ENCODE results near the gene CTCFL.
A peak's percentile ranks its signal among the peaks of the same experiment; 100 is the strongest.
"Not testable (repeated sequence)": the region's sequence is repeated elsewhere in the genome, so short reads cannot be mapped to it uniquely, and the experiment has no call there.

CTCFL gene

GRCh38 chr20:57504411-57504810, 20.5 kb downstream of the CTCFL start:
- no peak for DNase-seq

GRCh38 chr20:57503035-57503658, 21.8 kb downstream of the CTCFL start:
- no peak for DNase-seq

- DNase-seq: no peak
Observed at GRCh38 chr20:57502336-57502700, 22.6 kb downstream of the CTCFL start.

GRCh38 chr20:57501461-57502335, 23.2 kb downstream of the CTCFL start:
- peak in 2 of 3 experiments; percentile 36 to 38 for DNase-seq

- no peak for DNase-seq
Observed at GRCh38 chr20:57500962-57501361, 24.0 kb downstream of the CTCFL start.

- DNase-seq: no peak
Observed at GRCh38 chr20:57500235-57500634, 24.7 kb downstream of the CTCFL start.

- peak; percentile 24 to 59 (median 27) for DNase-seq
Observed at GRCh38 chr20:57499676-57500075, 25.3 kb downstream of the CTCFL start.

- DNase-seq: peak; percentile 34 to 77 (median 40)
Observed at GRCh38 chr20:57498425-57499400, 26.2 kb downstream of the CTCFL start.

GRCh38 chr20:57496592-57496991, 28.3 kb downstream of the CTCFL start:
- no peak for DNase-seq

- no peak for DNase-seq
Observed at GRCh38 chr20:57495978-57496377, 29.0 kb downstream of the CTCFL start.

GRCh38 chr20:57493091-57493615, 31.8 kb downstream of the CTCFL start:
- peak in 1 of 3 experiments; percentile 44 for DNase-seq

- no peak for DNase-seq
Observed at GRCh38 chr20:57491373-57491772, 33.6 kb downstream of the CTCFL start.

GRCh38 chr20:57488277-57488676, 36.7 kb downstream of the CTCFL start:
- DNase-seq: not testable (repeated sequence)

- no peak for DNase-seq
Observed at GRCh38 chr20:57485770-57486169, 39.2 kb downstream of the CTCFL start.

GRCh38 chr20:57484772-57485171, 40.2 kb downstream of the CTCFL start:
- no peak for DNase-seq

GRCh38 chr20:57483287-57484050, 41.5 kb downstream of the CTCFL start:
- no peak for DNase-seq

GRCh38 chr20:57482796-57483195, 42.1 kb downstream of the CTCFL start:
- DNase-seq: no peak

- DNase-seq: peak in 1 of 3 experiments; percentile 26
Observed at GRCh38 chr20:57482148-57482547, 42.8 kb downstream of the CTCFL start.

- no peak for DNase-seq
Observed at GRCh38 chr20:57481281-57481711, 43.6 kb downstream of the CTCFL start.

GRCh38 chr20:57480444-57481160, 44.3 kb downstream of the CTCFL start:
- DNase-seq: no peak

- no peak for DNase-seq
Observed at GRCh38 chr20:57479196-57479595, 45.7 kb downstream of the CTCFL start.

Data from NCI-H1417 (cell line).